AG09309 (cell line): ENCODE results near the gene NUDT17.

ENCODE experiments used
- DNase-seq: peaks from one replicate; pipeline ENCODE4 v3.0.0-alpha.2; 2010; ENCODE audit warnings: low read depth
- H3K4me3 ChIP-seq: 2 replicates; pipeline ENCODE4 v1.5.1; 2011; ENCODE audit warnings: mild to moderate bottlenecking, low read depth, low read length, moderate library complexity; ENCODE audit not compliant: control insufficient read depth
- CTCF ChIP-seq: IDR thresholded peaks from 2 replicates; pipeline ENCODE4 v1.5.1; 2011; ENCODE audit warnings: mild to moderate bottlenecking, low read depth, low read length, inconsistent platforms; ENCODE audit not compliant: insufficient read depth, control insufficient read depth; ENCODE audit errors: missing control alignments

The NUDT17 gene

GRCh38 chr1:145879775-145880174 is 34.3 kb downstream of the NUDT17 start:
- no peak overlapping the region for H3K4me3 ChIP-seq
- DNase-seq, result no peak
- TF ChIP-seq CTCF, result no peak

DNA sequence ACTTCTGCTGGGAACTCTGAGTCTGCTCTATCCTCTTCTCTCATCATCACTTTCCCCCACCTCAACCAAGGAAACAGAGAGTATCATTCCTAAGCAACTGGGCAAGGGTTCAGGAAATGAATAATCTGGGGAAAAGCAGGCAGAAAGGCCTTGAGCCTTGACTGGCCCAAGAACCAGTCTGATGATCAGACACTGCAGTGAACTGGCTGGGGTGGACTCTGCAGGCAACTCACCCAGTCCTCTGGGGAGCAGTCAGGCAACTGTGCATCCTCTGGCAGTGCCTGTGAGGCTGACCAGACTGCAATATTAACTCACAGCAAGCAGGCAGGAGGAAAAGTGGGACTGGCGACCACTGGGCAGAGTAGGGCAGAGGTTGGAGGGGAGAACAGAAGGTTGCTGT is 39.2 kb downstream of the NUDT17 start:
- no peak overlapping the region for H3K4me3 ChIP-seq
- no peak for TF ChIP-seq CTCF
- no peak for DNase-seq

- DNase-seq, result no peak
Observed at GRCh38 chr1:145885738-145886287, 40.4 kb downstream of the NUDT17 start, which contains the start of gene ANKRD35. TSS of gene ANKRD35 (minus strand) at chr1:145885866. CDS start at chr1:145885758, 108 bp downstream.

DNA sequence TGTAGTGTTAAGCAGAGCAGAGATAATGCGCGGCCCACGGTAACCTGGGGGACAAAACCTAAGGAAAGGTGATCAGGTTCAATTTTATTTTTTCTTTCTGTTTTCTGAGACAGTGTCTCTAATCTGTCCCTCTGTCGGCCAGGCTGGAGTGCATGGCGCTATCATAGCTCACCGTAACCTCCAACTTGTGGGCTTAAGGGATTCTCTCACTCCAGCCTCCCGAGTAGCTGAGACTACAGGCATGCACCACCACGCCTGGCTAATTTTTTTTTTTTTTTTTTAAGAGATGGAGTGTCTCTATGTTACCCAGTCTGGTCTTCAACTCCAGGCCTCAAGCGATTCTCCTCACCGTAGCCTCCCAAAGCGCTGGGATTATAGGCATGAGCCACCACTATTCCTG is 41.0 kb downstream of the NUDT17 start:
- no peak for TF ChIP-seq CTCF
- DNase-seq, result no peak
- H3K4me3 ChIP-seq, result peak overlapping the region; percentile 64

More at GRCh38 chr1:145885738-145886287, 40.4 kb downstream of the NUDT17 start, which contains the start of gene ANKRD35:
- TF ChIP-seq CTCF, result no peak
- H3K4me3 ChIP-seq, result peak within 1 kb of the TSS; percentile 64

DNA sequence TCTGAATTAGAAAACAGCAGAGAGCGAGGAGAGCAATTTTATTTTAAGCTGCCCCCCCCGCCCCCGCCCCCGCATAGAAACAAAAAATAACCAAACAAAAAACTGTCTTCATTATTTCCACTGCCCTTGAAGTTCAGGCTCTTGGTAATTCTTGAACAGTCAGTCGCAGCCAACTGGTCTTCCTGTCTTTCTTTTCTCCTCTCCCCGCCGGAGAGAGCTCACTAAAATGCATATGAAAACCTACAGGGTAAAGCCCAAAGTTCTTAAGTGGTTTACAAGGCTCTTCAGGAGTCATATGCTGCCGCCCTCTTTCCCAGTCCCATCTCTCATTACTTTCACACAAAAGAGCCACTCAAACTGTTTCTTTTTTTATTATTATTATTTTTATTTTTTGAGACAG is 41.4 kb downstream of the NUDT17 start:
- H3K4me3 ChIP-seq, result no peak overlapping the region
- no peak for TF ChIP-seq CTCF
- no peak for DNase-seq

DNA sequence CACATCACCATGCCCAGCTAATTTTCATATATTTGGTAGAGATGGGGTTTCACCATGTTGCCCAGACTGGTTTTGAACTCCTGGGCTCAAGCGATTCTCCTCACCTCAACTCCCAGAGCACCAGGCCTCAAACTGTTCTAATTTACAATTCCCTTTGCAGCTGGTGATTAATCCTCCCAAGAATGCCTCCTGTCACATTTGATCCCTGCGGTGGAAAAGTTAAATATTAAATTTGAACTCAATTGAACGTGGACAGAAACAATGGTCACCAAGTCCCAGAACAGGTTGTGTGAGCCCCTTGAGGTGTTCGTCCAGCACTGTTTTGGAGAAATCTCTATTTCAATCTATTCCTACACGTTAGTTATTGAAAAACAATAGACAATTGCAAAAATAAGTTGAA is 42.2 kb downstream of the NUDT17 start:
- no peak overlapping the region for H3K4me3 ChIP-seq
- no peak for DNase-seq
- no peak for TF ChIP-seq CTCF
